HEK293 (cell line): ENCODE measurements around the gene SHE.

Experiments used
- BCL6B ChIP-seq: fragments of 450-650 bp; formaldehyde crosslinking; IDR thresholded peaks from 2 replicates; pipeline ENCODE4 v1.5.1; 2017; ENCODE audit warnings: missing biosample characterization, missing genetic modification characterization
- GLI4 ChIP-seq: fragments of 450-650 bp; formaldehyde crosslinking; IDR thresholded peaks from 2 replicates; pipeline ENCODE4 v1.5.1; 2016; ENCODE audit warnings: missing biosample characterization, missing genetic modification characterization
- GLIS2 ChIP-seq: fragments of 450-650 bp; formaldehyde crosslinking; IDR thresholded peaks from 2 replicates; pipeline ENCODE4 v1.5.1; 2016; ENCODE audit warnings: missing biosample characterization, missing genetic modification characterization
- HOXC10 ChIP-seq: sonication (generic); formaldehyde crosslinking; IDR thresholded peaks from 2 replicates; pipeline ENCODE4 v1.8.1; 2023; ENCODE audit warnings: mild to moderate bottlenecking, missing genetic modification reagents
- INSM2 ChIP-seq: fragments of 450-650 bp; formaldehyde crosslinking; IDR thresholded peaks from 2 replicates; pipeline ENCODE4 v1.5.1; 2016; ENCODE audit warnings: missing biosample characterization, missing genetic modification characterization
- KLF17 ChIP-seq: fragments of 450-650 bp; formaldehyde crosslinking; IDR thresholded peaks from 2 replicates; pipeline ENCODE4 v1.5.1; 2016; ENCODE audit warnings: missing biosample characterization, missing genetic modification characterization
- KLF7 ChIP-seq: fragments of 450-650 bp; formaldehyde crosslinking; IDR thresholded peaks from 2 replicates; pipeline ENCODE4 v1.5.1; 2016; ENCODE audit warnings: missing biosample characterization, missing genetic modification characterization, borderline replicate concordance
- KLF8 ChIP-seq: fragments of 450-650 bp; formaldehyde crosslinking; IDR thresholded peaks from 2 replicates; pipeline ENCODE4 v1.5.1; 2016; ENCODE audit warnings: missing biosample characterization, missing genetic modification characterization
- OSR2 ChIP-seq: fragments of 450-650 bp; formaldehyde crosslinking; IDR thresholded peaks from 2 replicates; pipeline ENCODE4 v1.5.1; 2016; ENCODE audit warnings: missing biosample characterization, missing genetic modification characterization
- PRDM10 ChIP-seq: fragments of 450-650 bp; formaldehyde crosslinking; IDR thresholded peaks from 2 replicates; pipeline ENCODE4 v1.5.1; 2016; ENCODE audit warnings: missing biosample characterization, missing genetic modification characterization
- PRDM2 ChIP-seq: fragments of 450-650 bp; formaldehyde crosslinking; IDR thresholded peaks from 2 replicates; pipeline ENCODE4 v1.5.1; 2016; ENCODE audit warnings: missing biosample characterization, missing genetic modification characterization, borderline replicate concordance
- YY1 ChIP-seq: fragments of 450-650 bp; formaldehyde crosslinking; IDR thresholded peaks from 2 replicates; pipeline ENCODE4 v1.5.1; 2018; ENCODE audit warnings: missing biosample characterization, missing genetic modification characterization
- ZBTB44 ChIP-seq: fragments of 450-650 bp; IDR thresholded peaks from 2 replicates; pipeline ENCODE4 v1.5.1; 2018; ENCODE audit warnings: missing biosample characterization, mild to moderate bottlenecking, missing genetic modification characterization
- ZBTB48 ChIP-seq: fragments of 450-650 bp; formaldehyde crosslinking; IDR thresholded peaks from 2 replicates; pipeline ENCODE4 v1.5.1; 2016; ENCODE audit warnings: missing biosample characterization, missing genetic modification characterization
- ZFP3 ChIP-seq: fragments of 450-650 bp; formaldehyde crosslinking; IDR thresholded peaks from 2 replicates; pipeline ENCODE4 v1.5.1; 2016; ENCODE audit warnings: low read depth, missing biosample characterization, missing genetic modification characterization
- ZNF157 ChIP-seq: fragments of 450-650 bp; formaldehyde crosslinking; IDR thresholded peaks from 2 replicates; pipeline ENCODE4 v1.5.1; 2016; ENCODE audit warnings: missing biosample characterization, missing genetic modification characterization
- ZNF292 ChIP-seq: fragments of 450-650 bp; formaldehyde crosslinking; IDR thresholded peaks from 2 replicates; pipeline ENCODE4 v1.5.1; 2016; ENCODE audit warnings: low read depth, missing biosample characterization, missing genetic modification characterization, borderline replicate concordance
- ZNF394 ChIP-seq: fragments of 450-650 bp; formaldehyde crosslinking; IDR thresholded peaks from 2 replicates; pipeline ENCODE4 v1.5.1; 2016; ENCODE audit warnings: missing biosample characterization, missing genetic modification characterization, mild to moderate bottlenecking, moderate library complexity, borderline replicate concordance
- ZNF530 ChIP-seq: fragments of 450-650 bp; formaldehyde crosslinking; IDR thresholded peaks from 2 replicates; pipeline ENCODE4 v1.5.1; 2016; ENCODE audit warnings: low read depth, missing biosample characterization, missing genetic modification characterization
- ZNF544 ChIP-seq: fragments of 450-650 bp; formaldehyde crosslinking; IDR thresholded peaks from 2 replicates; pipeline ENCODE4 v1.5.0; 2017; ENCODE audit warnings: missing biosample characterization, missing genetic modification characterization
- ZNF558 ChIP-seq: fragments of 450-650 bp; formaldehyde crosslinking; IDR thresholded peaks from 2 replicates; pipeline ENCODE4 v1.5.1; 2016; ENCODE audit warnings: missing biosample characterization, missing genetic modification characterization
- ZNF561 ChIP-seq: fragments of 450-650 bp; IDR thresholded peaks from 2 replicates; pipeline ENCODE4 v1.5.1; 2018; ENCODE audit warnings: missing biosample characterization, missing genetic modification characterization, borderline replicate concordance
- ZNF660 ChIP-seq: fragments of 450-650 bp; IDR thresholded peaks from 2 replicates; pipeline ENCODE4 v1.5.1; 2018; ENCODE audit warnings: missing biosample characterization, mild to moderate bottlenecking, missing genetic modification characterization
- ZNF768 ChIP-seq: fragments of 450-650 bp; formaldehyde crosslinking; IDR thresholded peaks from 2 replicates; pipeline ENCODE4 v1.5.1; 2018; ENCODE audit warnings: missing biosample characterization, mild to moderate bottlenecking, missing genetic modification characterization
- ZNF792 ChIP-seq: fragments of 450-650 bp; formaldehyde crosslinking; IDR thresholded peaks from 2 replicates; pipeline ENCODE4 v1.5.1; 2016; ENCODE audit warnings: missing biosample characterization, missing genetic modification characterization

Gene SHE

DNA sequence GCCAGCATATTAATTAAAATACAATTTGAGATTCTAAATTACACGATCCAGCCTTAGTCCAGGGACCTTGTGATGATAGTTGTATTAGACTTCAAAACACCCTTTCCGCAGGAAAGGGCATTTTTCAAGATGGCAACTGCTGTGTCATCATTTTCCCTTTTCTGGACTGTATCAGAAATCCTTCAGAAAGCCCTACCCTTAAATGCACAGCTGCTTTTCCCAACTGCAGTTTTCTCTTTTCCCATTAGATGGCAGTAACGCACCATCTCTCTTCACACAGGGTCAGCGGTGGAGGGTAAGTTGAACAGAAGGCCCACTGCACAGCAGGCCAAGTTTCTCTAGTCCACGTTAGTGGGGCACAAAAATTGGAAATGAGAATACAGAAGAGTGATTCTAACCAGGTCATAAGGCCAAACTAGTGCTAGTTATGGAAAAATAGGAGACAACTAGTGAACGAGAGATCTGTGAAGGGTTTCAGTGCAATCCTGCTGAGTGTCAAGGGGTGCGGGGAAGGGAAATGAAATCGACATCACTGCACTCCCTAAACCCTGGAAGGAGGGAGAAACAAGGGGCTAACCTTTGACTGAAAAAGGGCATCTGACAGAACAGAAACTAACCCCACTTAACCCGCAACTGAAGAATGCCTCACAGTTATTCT lies 22.3 kb downstream of the SHE start (continued):
- no peak for TF ChIP-seq ZNF792 (tag by site-specific recombination)
- peak; percentile 62 for TF ChIP-seq ZNF660 (tag by site-specific recombination)
- no peak for TF ChIP-seq ZNF292
- TF ChIP-seq ZNF544: no peak
- no peak for TF ChIP-seq ZNF561 (tag by site-specific recombination)
- TF ChIP-seq ZNF558: no peak; the same call in 1 of the 2 replicates
- no peak for TF ChIP-seq BCL6B (tag by site-specific recombination)
- TF ChIP-seq HOXC10 (CRISPR knock-in tag): no peak
- peak; percentile 75; the same call in 1 of the 2 replicates for TF ChIP-seq ZNF768 (tag by site-specific recombination)
- 0 out of 2 replicates have a peak, but pooled peaks have one; percentile 34 for TF ChIP-seq KLF17
- TF ChIP-seq KLF8: peak; percentile 18; the same call in 1 of the 2 replicates
- TF ChIP-seq KLF7: no peak
- peak; percentile 40; the same call in 1 of the 2 replicates for TF ChIP-seq YY1 (tag by site-specific recombination)
- TF ChIP-seq ZNF157: no peak
- no peak for TF ChIP-seq ZNF394 (tag by site-specific recombination)
- TF ChIP-seq OSR2 (tag by site-specific recombination): no peak
- no peak for TF ChIP-seq ZBTB48 (tag by site-specific recombination)
- TF ChIP-seq PRDM2 (tag by site-specific recombination): no peak
- no peak for TF ChIP-seq ZNF530 (tag by site-specific recombination)
- TF ChIP-seq INSM2 (tag by site-specific recombination): no peak
- TF ChIP-seq ZFP3 (tag by site-specific recombination): no peak
- TF ChIP-seq PRDM10: no peak
- no peak for TF ChIP-seq GLI4 (tag by site-specific recombination)
- TF ChIP-seq GLIS2 (tag by site-specific recombination): no peak
- no peak for TF ChIP-seq ZBTB44 (tag by site-specific recombination)
